SU-DHL-6 (cell line): Measurements from ENCODE around the gene ASXL1.
A peak's percentile ranks its signal among the peaks of the same experiment; 100 is the strongest.

Experiments
- CTCF ChIP-seq: fragments of 200-600 bp; sonication (generic); IDR thresholded peaks from one replicate; pipeline ENCODE4 v1.5.1; 2017; ENCODE audit warnings: antibody characterized with exemption, mild to moderate bottlenecking, low read length, moderate library complexity; ENCODE audit not compliant: insufficient read depth, poor library complexity, severe bottlenecking
- EZH2phosphoT487 ChIP-seq: fragments of 200-600 bp; sonication (generic), shearing (Covaris generic); conservative IDR thresholded peaks from 2 replicates; pipeline ENCODE4 v1.6.1; 2018; ENCODE audit warnings: mild to moderate bottlenecking, antibody characterized with exemption, low read length, moderate library complexity, mixed read lengths

DNA sequence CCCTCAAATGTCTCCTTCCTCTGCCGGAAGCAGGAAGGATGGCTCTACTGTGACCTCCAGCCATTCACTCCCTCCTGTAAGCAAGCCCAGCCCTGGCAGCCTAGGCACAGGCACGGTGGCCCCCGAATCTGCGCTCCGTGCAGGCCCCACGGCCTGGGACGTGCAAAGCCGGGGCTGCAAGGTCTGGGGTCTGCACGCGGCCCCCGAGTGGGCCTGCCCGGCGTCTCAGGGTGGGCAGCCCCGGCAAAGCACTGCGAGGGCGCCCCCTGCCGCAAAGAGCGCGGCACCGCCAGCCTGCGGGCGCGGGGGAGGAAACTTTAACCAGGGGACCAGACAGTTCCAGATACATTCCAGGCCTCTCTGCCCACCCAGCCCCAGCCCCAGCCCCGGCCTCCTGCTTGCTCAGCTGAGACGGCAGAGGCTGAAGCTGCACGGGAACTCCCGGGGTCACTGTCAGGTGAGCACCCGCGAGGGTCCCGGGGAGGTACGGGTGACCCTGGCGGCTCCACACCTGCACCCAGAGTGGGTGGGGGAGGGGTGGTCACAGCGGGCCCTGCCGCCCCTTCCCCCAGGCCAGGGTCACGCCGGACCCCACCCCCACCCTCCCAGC is 98.8 kb downstream of the ASXL1 start:
- TF ChIP-seq CTCF, result peak; percentile 91
- TF ChIP-seq EZH2phosphoT487, result no peak
